MM.1S (cell line): ENCODE data around the gene CROCC2.

Experiments used
- DNase-seq: peaks from one replicate; pipeline ENCODE4 v3.0.0-alpha.2; 2015
- H2AFZ ChIP-seq: fragments of 300-600 bp; sonication (generic); 2 replicates; pipeline ENCODE4 v1.6.0; 2016; ENCODE audit warnings: antibody characterized with exemption, low read length
- H3F3A ChIP-seq: fragments of 300-600 bp; sonication (generic); 2 replicates; pipeline ENCODE4 v1.6.1; 2016; ENCODE audit warnings: mild to moderate bottlenecking, antibody characterized with exemption, low read length, moderate library complexity, mixed read lengths; ENCODE audit not compliant: insufficient read depth
- H3K27ac ChIP-seq: fragments of 300-600 bp; sonication (generic); 2 replicates; pipeline ENCODE4 v1.5.1; 2016; ENCODE audit warnings: mild to moderate bottlenecking, low read length
- H3K27me3 ChIP-seq: fragments of 300-600 bp; sonication (generic); replicated peaks from 2 replicates; pipeline ENCODE4 v1.6.0; 2016; ENCODE audit warnings: low read length; ENCODE audit not compliant: insufficient read depth
- H3K36me3 ChIP-seq: fragments of 300-600 bp; sonication (generic); replicated peaks from 2 replicates; pipeline ENCODE4 v1.6.1; 2016; ENCODE audit warnings: mild to moderate bottlenecking, low read length, mixed read lengths; ENCODE audit not compliant: insufficient read depth
- H3K4me1 ChIP-seq: fragments of 300-600 bp; sonication (generic); 2 replicates; pipeline ENCODE4 v1.6.1; 2016; ENCODE audit warnings: low read length, mixed read lengths
- H3K4me2 ChIP-seq: fragments of 300-600 bp; sonication (generic); 2 replicates; pipeline ENCODE4 v1.6.0; 2016; ENCODE audit warnings: low read depth, low read length
- H3K4me3 ChIP-seq: fragments of 300-600 bp; sonication (generic); 2 replicates; pipeline ENCODE4 v1.5.1; 2016; ENCODE audit warnings: low read length, mixed read lengths
- H3K79me2 ChIP-seq: fragments of 300-600 bp; sonication (generic); 2 replicates; pipeline ENCODE4 v1.6.1; 2016; ENCODE audit warnings: mixed run types, low read length, mixed read lengths
- H3K9ac ChIP-seq: fragments of 300-600 bp; sonication (generic); 2 replicates; pipeline ENCODE4 v1.6.1; 2016; ENCODE audit warnings: low read length, mixed read lengths
- H3K9me2 ChIP-seq: fragments of 300-600 bp; sonication (generic); replicated peaks from 2 replicates; pipeline ENCODE4 v1.6.1; 2016; ENCODE audit warnings: mild to moderate bottlenecking, low read length, mixed read lengths; ENCODE audit not compliant: insufficient read depth
- H3K9me3 ChIP-seq: fragments of 300-600 bp; sonication (generic); replicated peaks from 2 replicates; pipeline ENCODE4 v1.6.1; 2016; ENCODE audit warnings: mild to moderate bottlenecking, low read length, mixed read lengths; ENCODE audit not compliant: insufficient read depth
- H4K20me1 ChIP-seq: fragments of 300-600 bp; sonication (generic); 2 replicates; pipeline ENCODE4 v1.6.1; 2016; ENCODE audit warnings: mild to moderate bottlenecking, low read length, moderate library complexity, mixed read lengths; ENCODE audit not compliant: insufficient read depth
- EZH2 ChIP-seq: fragments of 300-600 bp; sonication (generic); optimal IDR thresholded peaks from 2 replicates; pipeline ENCODE3; 2017; ENCODE audit warnings: low read depth, mild to moderate bottlenecking, antibody characterized with exemption, low read length, mixed read lengths
- EZH2phosphoT487 ChIP-seq: fragments of 300-600 bp; sonication (generic); IDR thresholded peaks from 2 replicates; pipeline ENCODE4 v1.6.1; 2018; ENCODE audit warnings: antibody characterized with exemption, low read length
- TF ChIP-seq, protein P1 (sequence below): fragments of 300-600 bp; sonication (generic); IDR thresholded peaks from 2 replicates; pipeline ENCODE4 v1.5.1; 2016; ENCODE audit warnings: antibody characterized with exemption, low read length, mixed read lengths

Gene CROCC2

DNA sequence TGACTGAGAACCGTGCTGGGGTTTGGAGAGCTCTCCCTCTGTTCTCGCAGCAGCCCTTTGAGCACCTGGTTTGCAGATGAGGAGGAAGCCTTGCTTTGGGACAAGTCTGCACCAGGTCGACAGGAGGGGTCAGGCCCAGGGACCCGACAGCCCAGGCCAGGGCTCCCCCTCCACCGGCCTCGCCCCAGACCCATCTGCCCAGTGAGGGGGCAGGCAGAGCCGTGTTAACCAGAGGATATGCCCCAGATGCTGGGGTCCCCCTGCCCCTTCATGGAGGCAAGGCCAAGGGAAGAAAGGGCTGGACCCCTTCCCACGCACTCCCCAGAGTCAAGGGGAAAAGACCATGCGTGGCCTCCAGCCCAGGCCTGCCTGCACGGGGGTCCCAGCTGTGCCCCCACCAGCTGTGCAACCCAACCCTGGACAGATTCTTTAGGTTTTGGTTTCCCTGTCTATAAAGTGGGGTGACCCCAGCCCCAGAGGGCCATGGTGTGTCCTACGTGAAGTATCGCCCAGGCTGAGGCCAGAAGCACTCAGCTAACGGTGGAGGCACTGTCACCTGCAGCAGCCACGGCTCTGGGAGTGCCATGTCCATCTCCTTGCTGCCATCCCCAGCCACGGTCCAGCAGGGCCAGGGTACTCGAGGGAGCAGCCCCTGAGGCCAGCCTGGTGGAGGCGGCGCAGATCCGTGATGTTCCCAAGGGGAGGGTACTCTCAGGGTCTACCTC lies 87.5 kb downstream of the CROCC2 start:
- no peak overlapping the region for H2AFZ ChIP-seq
- H3K27me3 ChIP-seq, result peaks cover 14% of the 10 kb centered on the region; the same call in 1 of the 2 replicates
- H3K4me1 ChIP-seq, result peaks cover 5% of the 10 kb centered on the region; the same call in 1 of the 2 replicates
- H3K9ac ChIP-seq, result no peak overlapping the region
- no peaks in the 10 kb centered on the region for H3K36me3 ChIP-seq
- no peaks in the 10 kb centered on the region for H3K9me3 ChIP-seq
- no peaks in the 10 kb centered on the region for H3K9me2 ChIP-seq
- no peaks in the 10 kb centered on the region for H3F3A ChIP-seq
- H4K20me1 ChIP-seq, result no peaks in the 10 kb centered on the region
- no peak overlapping the region for H3K4me2 ChIP-seq
- no peak overlapping the region for H3K4me3 ChIP-seq
- no peak overlapping the region for H3K27ac ChIP-seq
- H3K79me2 ChIP-seq, result no peaks in the 10 kb centered on the region
- TF ChIP-seq, protein P1, sequence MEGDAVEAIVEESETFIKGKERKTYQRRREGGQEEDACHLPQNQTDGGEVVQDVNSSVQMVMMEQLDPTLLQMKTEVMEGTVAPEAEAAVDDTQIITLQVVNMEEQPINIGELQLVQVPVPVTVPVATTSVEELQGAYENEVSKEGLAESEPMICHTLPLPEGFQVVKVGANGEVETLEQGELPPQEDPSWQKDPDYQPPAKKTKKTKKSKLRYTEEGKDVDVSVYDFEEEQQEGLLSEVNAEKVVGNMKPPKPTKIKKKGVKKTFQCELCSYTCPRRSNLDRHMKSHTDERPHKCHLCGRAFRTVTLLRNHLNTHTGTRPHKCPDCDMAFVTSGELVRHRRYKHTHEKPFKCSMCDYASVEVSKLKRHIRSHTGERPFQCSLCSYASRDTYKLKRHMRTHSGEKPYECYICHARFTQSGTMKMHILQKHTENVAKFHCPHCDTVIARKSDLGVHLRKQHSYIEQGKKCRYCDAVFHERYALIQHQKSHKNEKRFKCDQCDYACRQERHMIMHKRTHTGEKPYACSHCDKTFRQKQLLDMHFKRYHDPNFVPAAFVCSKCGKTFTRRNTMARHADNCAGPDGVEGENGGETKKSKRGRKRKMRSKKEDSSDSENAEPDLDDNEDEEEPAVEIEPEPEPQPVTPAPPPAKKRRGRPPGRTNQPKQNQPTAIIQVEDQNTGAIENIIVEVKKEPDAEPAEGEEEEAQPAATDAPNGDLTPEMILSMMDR, result no peak
- no peak for DNase-seq

DNA sequence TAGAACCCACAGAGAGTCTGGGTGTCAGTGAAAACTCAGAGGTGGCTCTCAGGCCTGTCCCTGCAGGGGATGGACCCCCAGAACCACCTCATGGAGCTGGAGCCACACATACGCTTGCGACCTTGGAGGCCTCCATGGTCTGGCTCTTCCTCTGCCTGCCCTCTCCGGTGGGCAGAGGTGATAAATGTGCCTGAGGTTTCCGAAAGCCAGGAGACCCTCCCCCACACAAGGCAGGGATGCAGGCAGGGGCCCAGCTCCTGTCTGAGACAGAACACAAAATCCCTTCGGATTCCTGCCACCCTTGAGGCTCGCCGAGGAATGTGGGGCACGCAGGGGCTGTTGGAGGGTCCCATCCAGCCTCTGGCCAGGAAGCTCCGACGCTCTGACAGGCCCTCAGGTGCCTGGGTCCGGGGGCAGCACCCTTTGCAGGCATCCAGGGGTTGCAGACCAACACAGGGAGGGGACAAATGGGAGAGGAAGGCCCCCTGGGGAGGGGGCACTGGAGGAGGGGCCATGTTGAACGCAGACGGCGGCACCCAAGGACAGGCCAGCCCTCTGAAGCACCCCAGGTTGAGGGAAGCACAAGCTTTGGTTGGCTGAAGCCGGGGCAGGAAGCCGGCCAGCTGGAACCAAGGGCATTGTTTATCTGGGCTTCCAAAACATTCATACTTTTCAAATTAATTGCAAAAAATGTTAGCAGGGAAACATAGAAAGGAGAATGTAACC lies 88.2 kb downstream of the CROCC2 start:
- Histone ChIP-seq H3K4me1 (peaks cover 5% of the 10 kb centered on the region; the same call in 1 of the 2 replicates), H3K4me2 (no peak overlapping the region), H3K79me2 (no peaks in the 10 kb centered on the region), H2AFZ (no peak overlapping the region), H3K9me3 (no peaks in the 10 kb centered on the region), H3K27ac (no peak overlapping the region), H3K4me3 (no peak overlapping the region), H3K36me3 (no peaks in the 10 kb centered on the region), H3K9ac (no peak overlapping the region), H4K20me1 (no peaks in the 10 kb centered on the region), H3F3A (no peaks in the 10 kb centered on the region), H3K9me2 (no peaks in the 10 kb centered on the region), H3K27me3 (peaks cover 14% of the 10 kb centered on the region; the same call in 1 of the 2 replicates)
- DNase-seq, result no peak
- TF ChIP-seq, protein P1, result no peak
- TF ChIP-seq EZH2, result no peak
- no peak for TF ChIP-seq EZH2phosphoT487

DNA sequence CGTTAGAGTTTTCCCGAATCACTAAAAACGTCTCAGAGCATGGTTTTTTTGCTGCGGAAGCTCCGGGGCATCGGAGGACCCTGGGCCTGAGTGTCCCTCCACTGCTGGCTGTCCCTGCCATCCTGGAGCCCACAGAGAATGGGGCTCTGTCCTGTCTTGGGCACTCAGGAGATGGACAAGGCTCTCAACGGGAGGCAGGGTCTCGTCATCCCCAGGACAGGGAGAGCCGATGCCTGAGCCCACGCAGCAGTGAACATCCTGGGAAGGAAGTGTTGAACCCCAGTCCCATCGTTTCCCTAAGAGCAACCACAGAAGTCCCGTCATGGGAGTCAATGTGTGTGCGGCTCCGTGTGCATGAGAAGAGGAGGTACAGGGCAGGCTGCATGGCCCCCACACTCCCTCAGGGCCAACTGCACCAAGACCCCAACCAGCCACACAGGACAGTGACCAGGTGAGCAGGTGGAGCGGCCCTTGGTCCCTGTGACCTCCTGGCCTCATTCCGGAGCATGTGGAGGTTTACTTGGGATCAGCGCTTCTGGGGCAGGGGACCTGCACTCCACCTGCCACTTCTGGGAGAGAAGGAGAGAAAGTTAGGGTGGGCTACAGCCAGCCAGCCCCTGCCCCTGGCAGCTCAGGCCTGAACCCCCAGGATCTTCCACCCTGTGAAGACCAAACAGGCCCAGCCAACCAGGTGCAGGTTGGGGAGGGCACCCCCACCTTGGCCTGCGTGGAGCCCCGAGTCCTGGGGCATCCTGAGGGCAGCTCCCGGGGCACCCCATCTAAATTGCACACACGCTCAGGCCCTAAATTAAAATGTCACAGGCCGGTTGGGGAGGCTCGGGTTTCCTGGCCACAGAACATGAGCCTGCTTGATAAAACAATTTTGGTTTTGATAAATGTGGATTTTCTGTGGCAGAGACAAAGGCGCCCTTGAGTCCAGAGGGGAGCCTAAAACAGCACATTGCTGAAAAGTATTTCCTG lies 89.2 kb downstream of the CROCC2 start:
- Histone ChIP-seq H3K36me3 (no peaks in the 10 kb centered on the region), H3K9me3 (no peaks in the 10 kb centered on the region), H3K27me3 (peaks cover 14% of the 10 kb centered on the region; the same call in 1 of the 2 replicates), H3K4me1 (peaks cover 5% of the 10 kb centered on the region; the same call in 1 of the 2 replicates), H3K9ac (no peak overlapping the region), H3K9me2 (no peaks in the 10 kb centered on the region), H3F3A (no peaks in the 10 kb centered on the region), H3K4me2 (no peak overlapping the region), H3K27ac (no peak overlapping the region), H2AFZ (no peak overlapping the region), H4K20me1 (no peaks in the 10 kb centered on the region), H3K4me3 (no peak overlapping the region), H3K79me2 (no peaks in the 10 kb centered on the region)
- TF ChIP-seq, protein P1, result no peak
- TF ChIP-seq EZH2phosphoT487 (no peak), EZH2 (no peak)
- no peak for DNase-seq
